Measurements from ENCODE around the gene CLRN1.

Gene CLRN1

GRCh38 chr3:150965436-150965835 lies 7.1 kb downstream of the CLRN1 start:
- peaks cover 13% of the 10 kb centered on the region for H3K4me1 ChIP-seq (ENCODE audit: low read length)
- H4K20me1 ChIP-seq (ENCODE audit: insufficient read depth, low read length), result no peaks in the 10 kb centered on the region
- no peak overlapping the region for H3K9ac ChIP-seq (ENCODE audit: low read length)
- no peaks in the 10 kb centered on the region for H3K79me2 ChIP-seq (ENCODE audit: low read length)
- no peak overlapping the region for H3K27ac ChIP-seq (ENCODE audit: low read length)
- H3K4me3 ChIP-seq (ENCODE audit: low read length), result no peak overlapping the region
- 0 out of 2 replicates have a peak, but pooled peaks cover 8% of the 10 kb centered on the region for H3K27me3 ChIP-seq (ENCODE audit: low read depth, low read length)
- TF ChIP-seq CTCF (IDR thresholded peaks at IDR 0.05; ENCODE audit: low read depth, low read length) (no peak), EZH2phosphoT487 (IDR thresholded peaks at IDR 0.05; ENCODE audit: low read depth) (no peak)
- no peak overlapping the region for H2AFZ ChIP-seq (ENCODE audit: low read depth, low read length)
- no peaks in the 10 kb centered on the region for H3K36me3 ChIP-seq (replicated peaks; ENCODE audit: low read depth, low read length)
- no peaks in the 10 kb centered on the region for H3K9me3 ChIP-seq (ENCODE audit: insufficient read depth, low read length)
- H3K4me2 ChIP-seq (ENCODE audit: low read length), result no peak overlapping the region

- Histone ChIP-seq H4K20me1 (ENCODE audit: insufficient read depth, low read length) (no peaks in the 10 kb centered on the region), H3K4me1 (ENCODE audit: low read length) (peaks cover 13% of the 10 kb centered on the region), H3K36me3 (replicated peaks; ENCODE audit: low read depth, low read length) (no peaks in the 10 kb centered on the region), H3K9me3 (ENCODE audit: insufficient read depth, low read length) (no peaks in the 10 kb centered on the region), H3K4me2 (ENCODE audit: low read length) (peak overlapping the region; percentile 25; the same call in 1 of the 2 replicates), H2AFZ (ENCODE audit: low read depth, low read length) (no peak overlapping the region), H3K27ac (ENCODE audit: low read length) (no peak overlapping the region), H3K4me3 (ENCODE audit: low read length) (no peak overlapping the region), H3K79me2 (ENCODE audit: low read length) (no peaks in the 10 kb centered on the region), H3K27me3 (ENCODE audit: low read depth, low read length) (peaks cover 13% of the 10 kb centered on the region; the same call in 1 of the 2 replicates), H3K9ac (ENCODE audit: low read length) (no peak overlapping the region)
- TF ChIP-seq EZH2phosphoT487 (IDR thresholded peaks at IDR 0.05; ENCODE audit: low read depth) (no peak), CTCF (IDR thresholded peaks at IDR 0.05; ENCODE audit: low read depth, low read length) (no peak)
Measured at GRCh38 chr3:150961949-150962348, 10.6 kb downstream of the CLRN1 start.

- Histone ChIP-seq H3K36me3 (replicated peaks; ENCODE audit: low read depth, low read length) (no peaks in the 10 kb centered on the region), H3K4me1 (ENCODE audit: low read length) (peaks cover 13% of the 10 kb centered on the region), H4K20me1 (ENCODE audit: insufficient read depth, low read length) (no peaks in the 10 kb centered on the region), H3K9ac (ENCODE audit: low read length) (no peak overlapping the region), H3K4me2 (ENCODE audit: low read length) (peak overlapping the region; percentile 25), H3K27me3 (ENCODE audit: low read depth, low read length) (peaks cover 10% of the 10 kb centered on the region; the same call in 1 of the 2 replicates), H3K9me3 (ENCODE audit: insufficient read depth, low read length) (no peaks in the 10 kb centered on the region), H3K4me3 (ENCODE audit: low read length) (no peak overlapping the region), H3K27ac (ENCODE audit: low read length) (no peak overlapping the region), H2AFZ (ENCODE audit: low read depth, low read length) (no peak overlapping the region), H3K79me2 (ENCODE audit: low read length) (no peaks in the 10 kb centered on the region)
- TF ChIP-seq EZH2phosphoT487 (IDR thresholded peaks at IDR 0.05; ENCODE audit: low read depth) (no peak), CTCF (IDR thresholded peaks at IDR 0.05; ENCODE audit: low read depth, low read length) (no peak)
Measured at GRCh38 chr3:150960708-150961684, 11.5 kb downstream of the CLRN1 start.

- H3K27ac ChIP-seq (ENCODE audit: low read length), result no peak overlapping the region
- no peak overlapping the region for H3K9ac ChIP-seq (ENCODE audit: low read length)
- no peak overlapping the region for H3K4me3 ChIP-seq (ENCODE audit: low read length)
- no peak overlapping the region for H3K4me2 ChIP-seq (ENCODE audit: low read length)
- H3K4me1 ChIP-seq (ENCODE audit: low read length), result peaks cover 13% of the 10 kb centered on the region
- peaks cover 16% of the 10 kb centered on the region for H3K27me3 ChIP-seq (ENCODE audit: low read depth, low read length)
- TF ChIP-seq EZH2phosphoT487 (IDR thresholded peaks at IDR 0.05; ENCODE audit: low read depth), result no peak
- H3K9me3 ChIP-seq (ENCODE audit: insufficient read depth, low read length), result no peaks in the 10 kb centered on the region
- no peaks in the 10 kb centered on the region for H3K79me2 ChIP-seq (ENCODE audit: low read length)
- no peaks in the 10 kb centered on the region for H4K20me1 ChIP-seq (ENCODE audit: insufficient read depth, low read length)
- no peak overlapping the region for H2AFZ ChIP-seq (ENCODE audit: low read depth, low read length)
- H3K36me3 ChIP-seq (replicated peaks; ENCODE audit: low read depth, low read length), result no peaks in the 10 kb centered on the region
Measured at GRCh38 chr3:150958683-150959082, 13.8 kb downstream of the CLRN1 start.

Data from OCI-LY3 (cell line).